ENCODE measurements around the gene FAT2. TPM values are rescaled to one million over a fixed set of nuclear protein-coding genes. Genes with fewer than 3 reads are reported as not detected.

The FAT2 gene
- total RNA-seq, 4 donors from 2014 or later, result 86.5 to 117 (median 99.0) TPM

GRCh38 chr5:151628112-151628823, 37.1 kb upstream of the FAT2 start:
- DNase-seq, result no peak
- no peaks in the 10 kb centered on the region for H3K9me3 ChIP-seq
- H3K27ac ChIP-seq, result peak overlapping the region; percentile 35 to 81 (median 70)
- TF ChIP-seq CTCF (IDR thresholded peaks at IDR 0.05) (peak in 1 of 6 experiments; percentile 33), POLR2A (IDR thresholded peaks at IDR 0.05) (no peak)
- H3K27me3 ChIP-seq, result no peaks in the 10 kb centered on the region
- 34 to 48% methylated on average over 4 to 6 of the region's 7 CpGs for WGBS, 2 donors
- intact Hi-C loops (cut with DNase I), result no loop called here
- no peak overlapping the region for H3K4me3 ChIP-seq
- no peaks in the 10 kb centered on the region for H3K36me3 ChIP-seq
- peaks cover 11 to 70% (median 29%) of the 10 kb centered on the region in 3 donors for H3K4me1 ChIP-seq

GRCh38 chr5:151627650-151628049, 36.5 kb upstream of the FAT2 start:
- Histone ChIP-seq H3K27ac (peak overlapping the region; percentile 35 to 81 (median 70)), H3K9me3 (no peaks in the 10 kb centered on the region), H3K4me3 (no peak overlapping the region), H3K36me3 (no peaks in the 10 kb centered on the region), H3K4me1 (peaks cover 15 to 70% (median 30%) of the 10 kb centered on the region in 3 donors), H3K27me3 (no peaks in the 10 kb centered on the region)
- 41 to 57% methylated on average over 6 of the region's 6 CpGs for WGBS, 2 donors
- intact Hi-C loops (cut with DNase I), result no loop called here
- no peak for DNase-seq
- TF ChIP-seq CTCF (IDR thresholded peaks at IDR 0.05) (no peak), POLR2A (IDR thresholded peaks at IDR 0.05) (no peak)

GRCh38 chr5:151625285-151625684, 34.2 kb upstream of the FAT2 start:
- intact Hi-C loops (cut with DNase I), result no loop called here
- Histone ChIP-seq H3K27ac (peak overlapping the region in 1 of 4 donors; percentile 88), H3K36me3 (no peaks in the 10 kb centered on the region), H3K27me3 (no peaks in the 10 kb centered on the region), H3K4me1 (peaks cover 26 to 82% (median 41%) of the 10 kb centered on the region in 3 donors), H3K4me3 (no peak overlapping the region), H3K9me3 (no peaks in the 10 kb centered on the region)
- DNase-seq, result no peak
- TF ChIP-seq CTCF (IDR thresholded peaks at IDR 0.05), result no peak
- TF ChIP-seq POLR2A (IDR thresholded peaks at IDR 0.05), result no peak
- 65 to 71% methylated on average over 3 to 9 of the region's 9 CpGs for WGBS, 2 donors

- TF ChIP-seq CTCF (IDR thresholded peaks at IDR 0.05), result no peak
- no peak for TF ChIP-seq POLR2A (IDR thresholded peaks at IDR 0.05)
- no peak for DNase-seq
- H3K9me3 ChIP-seq, result no peaks in the 10 kb centered on the region
- no peak overlapping the region for H3K4me3 ChIP-seq
- peaks cover 0 to 4% (median 0%) of the 10 kb centered on the region in 4 donors for H3K27me3 ChIP-seq
- WGBS, 2 donors, result 28 to 58% methylated on average over 8 of the region's 8 CpGs
- H3K27ac ChIP-seq, result peak overlapping the region in 3 of 4 donors; percentile 49 to 88 (median 76)
- intact Hi-C loops (cut with DNase I), result no loop called here
- H3K4me1 ChIP-seq, result peaks cover 31 to 90% (median 47%) of the 10 kb centered on the region in 3 donors
- no peaks in the 10 kb centered on the region for H3K36me3 ChIP-seq
These were observed 33.3 kb upstream of the FAT2 start for GRCh38 chr5:151624476-151624875.

GRCh38 chr5:151622367-151623088, 31.4 kb upstream of the FAT2 start:
- Histone ChIP-seq H3K36me3 (no peaks in the 10 kb centered on the region), H3K27ac (peak overlapping the region; percentile 5 to 88 (median 62)), H3K4me3 (no peak overlapping the region), H3K4me1 (peaks cover 34 to 92% (median 46%) of the 10 kb centered on the region in 3 donors), H3K9me3 (no peaks in the 10 kb centered on the region), H3K27me3 (peaks cover 0 to 4% (median 0%) of the 10 kb centered on the region in 4 donors)
- intact Hi-C loops (cut with DNase I), result no loop called here
- no peak for TF ChIP-seq CTCF (IDR thresholded peaks at IDR 0.05)
- no peak for TF ChIP-seq POLR2A (IDR thresholded peaks at IDR 0.05)
- WGBS, 2 donors, result 44 to 50% methylated on average over 8 to 12 of the region's 12 CpGs
- DNase-seq, result no peak

All from esophagus squamous epithelium (tissue), 5 donors.